Calu3 (cell line): ENCODE results near the gene HSD17B12. TPM values are rescaled to one million over a fixed set of nuclear protein-coding genes. Genes with fewer than 3 reads are reported as not detected.
A peak's percentile ranks its signal among the peaks of the same experiment; 100 is the strongest.

Experiments
- Bru-seq: library from RNA; stranded (reverse); fragments of 400-500 nt; gene quantifications from one replicate; lab custom pipeline; 2021; lab: Mats Ljungman, UMichigan
- BruChase-seq, 2 experiments: library from RNA; stranded (reverse); fragments of 400-500 nt; gene quantifications; one replicate each; lab custom pipeline; 2021; lab: Mats Ljungman, UMichigan
- BruUV-seq: library from RNA; stranded (reverse); fragments of 400-500 nt; replicated peaks from 2 replicates; lab custom pipeline; 2021; lab: Mats Ljungman, UMichigan
- CTCF ChIA-PET: fragments of 300-600 bp; sonication (Branson Sonifier 250); formaldehyde crosslinking; loops from one replicate; lab custom pipeline; 2022; ENCODE audit warnings: antibody characterized with exemption; lab: Charles Lee
- DNase-seq: peaks from one replicate; pipeline ENCODE4 v3.0.0; 2022
- H3K27ac Mint-ChIP-seq: one replicate; pipeline ENCODE4 v1.8.0; 2022; ENCODE audit warnings: mixed read lengths; ENCODE audit not compliant: unreplicated experiment
- H3K27me3 Mint-ChIP-seq: one replicate; pipeline ENCODE4 v1.8.0; 2022; ENCODE audit warnings: mixed read lengths; ENCODE audit not compliant: unreplicated experiment
- H3K36me3 Mint-ChIP-seq: one replicate; pipeline ENCODE4 v1.8.0; 2022; ENCODE audit warnings: mild to moderate bottlenecking, moderate library complexity, mixed read lengths; ENCODE audit not compliant: insufficient read depth, unreplicated experiment
- H3K4me1 Mint-ChIP-seq: one replicate; pipeline ENCODE4 v1.8.0; 2022; ENCODE audit warnings: mild to moderate bottlenecking, low read depth, mixed read lengths; ENCODE audit not compliant: unreplicated experiment
- H3K4me3 Mint-ChIP-seq: one replicate; pipeline ENCODE4 v1.8.0; 2022; ENCODE audit warnings: mild to moderate bottlenecking, low read depth, moderate library complexity, mixed read lengths; ENCODE audit not compliant: unreplicated experiment
- H3K9me3 Mint-ChIP-seq: one replicate; pipeline ENCODE4 v1.8.0; 2022; ENCODE audit warnings: low read depth, mixed read lengths; ENCODE audit not compliant: unreplicated experiment
- intact Hi-C: fragments of 100-400 bp; cut with micrococcal nuclease; formaldehyde crosslinking; loops from one replicate; pipeline ENCODE4 v1.10.0; 2022; ENCODE audit not compliant: unreplicated experiment
- long read RNA-seq: library from polyadenylated mRNA; stranded (forward); transcript quantifications from one replicate; pipeline ENCODE4 v2.0.0, GENCODE V29; 2022
- total RNA-seq: library from RNA; stranded (reverse); gene quantifications from 2 replicates; pipeline ENCODE4 v1.2.3, GENCODE V29; 2022
- TF ChIP-seq, protein P1 (sequence below): fragments of 200-600 bp; IDR thresholded peaks from one replicate; pipeline ENCODE4 v1.8.0; 2022; ENCODE audit warnings: antibody characterized with exemption; ENCODE audit not compliant: unreplicated experiment

The HSD17B12 gene
- 114 TPM in 2 replicates for total RNA-seq
- percentile 92 among the genes with signal in this experiment for Bru-seq, nascent RNA
- percentile 95 among the genes with signal in this experiment for BruChase-seq, experiment 1, labeled RNA remaining after a 6-hour chase
- percentile 86 among the genes with signal in this experiment for BruChase-seq, experiment 2, labeled RNA remaining after a 2-hour chase
- long read RNA-seq, transcript HSD17B12-201 (11 exons, 2,571 nt) = major isoform, 89 of 109 reads
- long read RNA-seq, partial matches to known transcripts = 1 of 109 reads
- long read RNA-seq, other reads (novel, unspliced or antisense) = 16 of 109 reads

DNA sequence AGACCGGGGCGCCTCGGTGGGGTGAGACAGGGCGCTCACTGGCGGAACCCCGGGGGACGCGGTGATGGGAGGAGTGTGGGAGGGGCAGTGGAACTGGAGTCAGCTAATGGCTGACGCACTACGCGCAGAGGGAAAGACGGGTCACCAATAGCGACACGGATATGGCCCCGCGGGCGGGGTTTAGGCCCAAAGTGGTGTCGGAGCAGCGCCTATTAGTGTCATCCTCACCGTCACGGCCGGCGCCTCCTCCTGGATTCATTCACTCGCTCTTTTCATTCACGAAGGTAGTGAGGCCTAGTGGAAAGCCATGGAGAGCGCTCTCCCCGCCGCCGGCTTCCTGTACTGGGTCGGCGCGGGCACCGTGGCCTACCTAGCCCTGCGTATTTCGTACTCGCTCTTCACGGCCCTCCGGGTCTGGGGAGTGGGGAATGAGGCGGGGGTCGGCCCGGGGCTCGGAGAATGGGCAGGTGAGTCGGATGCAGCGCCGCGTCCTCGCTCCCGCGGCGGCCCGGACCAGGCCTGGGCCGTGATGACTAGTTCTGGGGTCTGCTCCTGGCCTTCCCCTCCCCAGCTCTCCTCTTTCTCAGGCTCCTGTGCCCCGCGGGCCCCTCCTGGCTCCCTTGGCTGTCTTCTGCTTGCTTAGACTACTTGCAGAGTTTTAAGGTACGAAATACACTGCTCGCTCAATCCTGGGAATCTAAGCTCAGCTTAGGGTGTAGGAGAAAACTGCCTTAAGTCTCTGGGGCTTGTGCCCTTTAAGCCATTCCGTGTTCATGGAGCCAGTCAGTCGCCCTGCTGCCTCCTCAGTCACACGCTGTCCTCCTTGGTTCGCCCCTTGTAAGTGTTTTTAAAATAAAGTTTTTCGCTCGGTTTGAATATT is at the start of gene HSD17B12:
Gene HSD17B12, plus strand, starts transcription at position 218 of the 880 bp plus-strand sequence. Its CDS starts 90 bp downstream, at position 308.
- no TSS peak for BruUV-seq
- intact Hi-C loops = loop anchor here (2.0 to 10.0 kb wide), 2 partner anchors 56 to 124 kb away; no protein-coding TSS in a partner anchor
- DNase-seq = peak; percentile 99

DNA sequence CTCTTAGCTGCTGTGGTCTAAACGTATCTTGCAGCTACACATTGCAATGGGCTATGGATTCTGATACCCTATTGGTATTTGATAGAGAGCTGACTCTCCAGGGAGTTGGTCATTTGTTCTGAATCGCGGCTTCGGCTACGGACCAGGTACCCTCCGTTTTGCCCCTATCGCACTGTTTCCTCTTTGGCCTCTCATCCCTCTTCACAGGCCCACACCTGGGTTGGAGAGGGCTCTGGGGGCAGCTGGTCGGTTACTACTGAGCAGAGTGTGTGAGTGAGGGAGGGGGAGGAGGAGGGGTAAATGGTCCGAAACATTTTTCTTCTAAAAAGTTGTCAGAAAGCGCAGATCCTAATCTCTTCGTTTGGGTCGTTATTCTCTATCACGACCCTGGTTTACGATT is 48.8 kb upstream of the HSD17B12 start:
- no peak overlapping the region for H3K4me3 Mint-ChIP-seq
- no peak overlapping the region for H3K27ac Mint-ChIP-seq
- no peaks in the 10 kb centered on the region for H3K9me3 Mint-ChIP-seq
- peaks cover 47% of the 10 kb centered on the region for H3K27me3 Mint-ChIP-seq
- H3K4me1 Mint-ChIP-seq = no peaks in the 10 kb centered on the region
- TF ChIP-seq, protein P1, sequence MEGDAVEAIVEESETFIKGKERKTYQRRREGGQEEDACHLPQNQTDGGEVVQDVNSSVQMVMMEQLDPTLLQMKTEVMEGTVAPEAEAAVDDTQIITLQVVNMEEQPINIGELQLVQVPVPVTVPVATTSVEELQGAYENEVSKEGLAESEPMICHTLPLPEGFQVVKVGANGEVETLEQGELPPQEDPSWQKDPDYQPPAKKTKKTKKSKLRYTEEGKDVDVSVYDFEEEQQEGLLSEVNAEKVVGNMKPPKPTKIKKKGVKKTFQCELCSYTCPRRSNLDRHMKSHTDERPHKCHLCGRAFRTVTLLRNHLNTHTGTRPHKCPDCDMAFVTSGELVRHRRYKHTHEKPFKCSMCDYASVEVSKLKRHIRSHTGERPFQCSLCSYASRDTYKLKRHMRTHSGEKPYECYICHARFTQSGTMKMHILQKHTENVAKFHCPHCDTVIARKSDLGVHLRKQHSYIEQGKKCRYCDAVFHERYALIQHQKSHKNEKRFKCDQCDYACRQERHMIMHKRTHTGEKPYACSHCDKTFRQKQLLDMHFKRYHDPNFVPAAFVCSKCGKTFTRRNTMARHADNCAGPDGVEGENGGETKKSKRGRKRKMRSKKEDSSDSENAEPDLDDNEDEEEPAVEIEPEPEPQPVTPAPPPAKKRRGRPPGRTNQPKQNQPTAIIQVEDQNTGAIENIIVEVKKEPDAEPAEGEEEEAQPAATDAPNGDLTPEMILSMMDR = no peak
- DNase-seq = no peak
- no TSS peak for BruUV-seq
- CTCF ChIA-PET = interaction anchor here (0.7 kb wide), 1 partner anchor 78 kb away, joined by 5 read pairs; no protein-coding TSS in a partner anchor
- intact Hi-C loops = no loop called here
- no peaks in the 10 kb centered on the region for H3K36me3 Mint-ChIP-seq

More for the DNA sequence above, at the start of gene HSD17B12:
- Mint-ChIP-seq H3K27me3 (peaks cover under 1% of the 10 kb centered on the region), H3K36me3 (peaks cover 39% of the 10 kb centered on the region), H3K4me3 (peak within 1 kb of the TSS; percentile 81), H3K9me3 (peaks cover 2% of the 10 kb centered on the region), H3K27ac (peak within 1 kb of the TSS; percentile 79), H3K4me1 (no peaks in the 10 kb centered on the region)
- CTCF ChIA-PET = interaction anchor here (1.0 to 1.2 kb wide), 3 partner anchors 114 to 177 kb away, joined by 3 read pairs; no protein-coding TSS in a partner anchor
- TF ChIP-seq, protein P1 = no peak

- DNase-seq = no peak
- CTCF ChIA-PET = interaction anchor here (0.7 kb wide), 1 partner anchor 78 kb away, joined by 5 read pairs; no protein-coding TSS in a partner anchor
- no TSS peak for BruUV-seq
- peaks cover 50% of the 10 kb centered on the region for H3K27me3 Mint-ChIP-seq
- H3K4me3 Mint-ChIP-seq = no peak overlapping the region
- H3K9me3 Mint-ChIP-seq = no peaks in the 10 kb centered on the region
- H3K36me3 Mint-ChIP-seq = no peaks in the 10 kb centered on the region
- no peaks in the 10 kb centered on the region for H3K4me1 Mint-ChIP-seq
- H3K27ac Mint-ChIP-seq = no peak overlapping the region
- intact Hi-C loops = no loop called here
- TF ChIP-seq, protein P1 = no peak
Observed at GRCh38 chr11:43632181-43632580, 48.4 kb upstream of the HSD17B12 start.

DNA sequence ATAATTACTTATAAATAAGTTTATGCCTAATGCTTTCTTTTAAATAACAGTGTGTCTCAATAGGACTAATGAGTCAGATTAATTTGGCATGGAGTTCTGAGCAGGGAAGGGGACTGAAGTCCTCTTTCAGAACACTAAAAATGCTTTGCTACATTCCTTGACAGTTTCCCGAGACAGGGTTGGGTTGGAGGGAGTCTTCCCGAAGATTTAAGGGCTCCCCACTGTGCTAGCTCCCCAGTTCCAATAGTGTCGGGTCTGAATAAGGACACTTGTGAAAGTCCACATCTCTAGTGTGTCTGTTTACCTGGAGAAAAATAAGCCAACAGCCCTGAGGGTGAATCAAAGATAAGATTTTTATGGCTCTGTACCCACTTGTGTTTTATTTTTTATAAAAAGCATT is 41.8 kb upstream of the HSD17B12 start:
- TF ChIP-seq, protein P1 = no peak
- DNase-seq = no peak
- Mint-ChIP-seq H3K9me3 (no peaks in the 10 kb centered on the region), H3K4me1 (no peaks in the 10 kb centered on the region), H3K36me3 (peaks cover 2% of the 10 kb centered on the region), H3K4me3 (no peak overlapping the region), H3K27me3 (peaks cover 56% of the 10 kb centered on the region), H3K27ac (no peak overlapping the region)
- intact Hi-C loops = no loop called here
- BruUV-seq = no TSS peak
- CTCF ChIA-PET = interaction anchor here (0.6 kb wide), 1 partner anchor 139 kb away, joined by 3 read pairs; no protein-coding TSS in a partner anchor
